Stimulated activated CD4-positive, alpha-beta T cell treated with anti-CD3 and anti-CD28 coated beads, Interleukin-1b, Interleukin-23, amount 100 ng/mL, for 1 hour (primary cell): ENCODE results near the gene OLFM1.
"Not testable (repeated sequence)": the region's sequence is repeated elsewhere in the genome, so short reads cannot be mapped to it uniquely, and the experiment has no call there.

Experiments
- DNase-seq, 2 donors: peaks; one replicate each; pipeline ENCODE4 v3.0.0-alpha.2; 2020; ENCODE audit warnings: low read depth in 2 of 2

The OLFM1 gene

DNA sequence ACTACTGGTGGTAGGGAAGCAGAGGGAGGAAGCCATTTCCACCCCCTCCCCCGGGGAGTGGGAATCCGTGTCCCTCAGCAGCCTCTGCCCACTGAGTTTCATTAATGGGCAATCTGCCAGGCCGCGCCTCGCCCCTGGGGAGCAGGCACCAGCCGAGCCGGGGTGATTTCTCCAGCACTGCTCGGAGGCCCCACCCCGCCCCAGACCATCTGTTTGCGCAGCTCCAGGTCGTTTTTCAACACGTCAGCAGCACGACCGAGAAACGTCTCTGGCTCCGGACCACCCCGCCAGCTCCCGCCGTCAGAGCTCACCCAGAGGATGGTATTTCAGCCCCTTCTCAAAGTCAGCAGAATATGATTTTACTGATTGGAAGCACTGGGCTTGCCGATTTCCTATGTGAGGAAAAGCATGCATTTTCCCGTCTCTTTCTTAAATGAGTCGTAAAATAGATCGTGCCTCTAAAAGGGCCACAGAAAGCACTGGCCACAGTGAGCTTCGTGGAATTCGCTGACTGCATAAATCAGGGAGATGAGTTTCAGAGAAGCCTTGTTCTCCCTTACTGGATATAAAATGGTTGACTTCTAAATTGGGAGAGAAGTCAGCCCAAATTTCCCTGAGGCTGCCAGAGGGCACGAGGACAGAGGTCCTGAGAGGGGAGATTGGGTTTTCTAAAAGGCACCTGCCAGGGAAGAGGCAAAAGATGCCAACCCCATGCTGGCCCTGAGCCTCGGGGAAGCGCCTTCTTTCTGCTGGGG lies 47.0 kb downstream of the OLFM1 start:
- no peak for DNase-seq

DNA sequence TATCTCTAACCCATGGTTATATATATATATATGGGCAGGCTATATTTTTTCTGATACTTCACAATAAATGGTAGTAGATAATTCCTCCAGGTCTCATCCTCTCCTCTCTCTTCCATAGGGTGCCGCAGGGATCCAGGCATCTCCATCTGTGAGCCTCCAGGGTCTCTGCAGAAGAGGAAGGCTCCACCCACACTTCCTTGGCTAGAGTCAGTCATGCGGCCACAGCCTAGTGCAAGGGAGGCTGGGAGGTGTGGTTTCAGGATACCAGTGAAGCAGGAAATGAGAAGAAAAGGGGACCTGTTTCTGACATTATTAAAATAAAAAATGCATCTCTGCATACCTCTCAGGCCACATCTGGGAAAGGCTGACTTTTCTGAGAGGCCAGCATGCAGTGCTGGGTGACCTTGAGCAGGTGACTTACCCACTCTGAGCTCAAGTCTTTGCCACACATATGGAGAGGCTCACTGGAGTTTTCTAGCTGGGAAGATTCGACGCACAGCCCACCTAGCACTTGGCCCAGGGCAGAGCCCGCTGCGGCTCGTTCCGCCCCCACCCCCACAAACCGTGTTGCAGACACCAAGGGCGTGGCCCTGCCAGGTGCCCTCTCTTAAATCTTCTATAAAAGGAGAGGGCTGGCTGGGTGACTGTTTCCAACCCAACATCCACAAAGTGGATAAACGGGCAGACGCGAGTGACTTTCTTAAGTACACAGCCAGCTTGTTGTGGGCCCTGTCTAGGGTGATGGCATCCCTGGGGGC lies 47.9 kb downstream of the OLFM1 start:
- no peak for DNase-seq

GRCh38 chr9:135135929-135136315 lies 48.5 kb downstream of the OLFM1 start:
- DNase-seq: no peak

DNA sequence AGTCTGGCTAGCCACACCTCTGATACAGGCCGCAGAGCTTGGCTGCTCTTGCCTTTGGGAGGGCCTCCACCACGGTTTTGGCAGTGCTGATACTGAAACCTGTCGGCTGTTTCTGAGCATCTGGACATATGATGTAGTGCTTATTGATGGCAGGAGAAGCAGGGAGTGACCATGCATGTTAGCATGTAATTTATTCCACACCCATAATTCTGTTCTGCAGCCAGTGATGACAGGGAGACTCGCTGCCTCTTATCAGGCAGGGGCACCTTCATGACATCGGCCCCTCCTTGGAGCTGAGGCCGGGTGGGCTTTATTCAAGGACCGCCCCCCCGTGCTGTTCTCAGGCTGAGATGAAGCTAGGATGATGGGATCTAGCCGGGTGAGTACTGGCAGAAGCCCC lies 49.0 kb downstream of the OLFM1 start:
- DNase-seq: no peak

DNA sequence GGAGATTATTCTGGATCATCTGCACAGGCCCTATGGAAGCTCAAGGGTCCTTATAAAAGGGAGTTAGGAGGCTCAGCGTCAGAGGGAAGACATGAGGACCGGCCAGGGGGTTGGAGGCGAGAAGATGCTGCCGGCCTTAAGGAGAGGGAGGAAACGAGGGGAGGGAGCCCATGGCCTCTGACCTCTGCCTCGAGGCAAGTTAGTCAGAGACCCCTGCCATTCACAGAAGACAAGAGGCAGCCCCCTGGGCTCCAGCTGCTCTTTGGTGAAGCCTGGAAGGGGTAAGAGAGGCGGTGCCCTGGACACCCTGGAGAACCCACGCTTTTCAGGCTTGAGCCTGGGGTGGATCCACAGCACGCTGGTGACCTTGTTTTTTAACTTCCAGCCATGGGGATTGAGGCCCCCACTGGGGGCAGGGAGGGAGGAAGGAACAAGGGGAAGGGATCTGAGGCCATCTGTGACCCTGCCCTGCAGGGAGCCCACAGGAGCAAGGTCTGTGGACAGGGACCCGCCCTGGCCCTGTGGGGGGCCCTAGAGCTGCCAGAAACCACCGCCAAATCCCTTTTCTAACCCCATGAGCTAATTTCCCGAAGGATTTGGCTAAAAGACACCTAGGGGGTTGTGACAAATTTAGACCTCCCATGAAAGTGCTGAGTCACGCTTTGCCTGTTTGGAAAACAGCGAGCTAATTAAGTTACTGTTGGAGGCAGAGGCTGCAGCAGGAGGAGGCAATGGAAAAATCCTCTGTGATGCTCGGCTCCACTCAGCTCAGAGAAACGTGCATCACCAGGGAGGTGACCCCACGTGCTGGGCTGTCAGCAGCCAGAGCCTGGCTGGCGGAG lies 49.7 kb downstream of the OLFM1 start:
- no peak for DNase-seq

- no peak for DNase-seq
These were observed 50.8 kb downstream of the OLFM1 start for GRCh38 chr9:135138078-135138855.

DNA sequence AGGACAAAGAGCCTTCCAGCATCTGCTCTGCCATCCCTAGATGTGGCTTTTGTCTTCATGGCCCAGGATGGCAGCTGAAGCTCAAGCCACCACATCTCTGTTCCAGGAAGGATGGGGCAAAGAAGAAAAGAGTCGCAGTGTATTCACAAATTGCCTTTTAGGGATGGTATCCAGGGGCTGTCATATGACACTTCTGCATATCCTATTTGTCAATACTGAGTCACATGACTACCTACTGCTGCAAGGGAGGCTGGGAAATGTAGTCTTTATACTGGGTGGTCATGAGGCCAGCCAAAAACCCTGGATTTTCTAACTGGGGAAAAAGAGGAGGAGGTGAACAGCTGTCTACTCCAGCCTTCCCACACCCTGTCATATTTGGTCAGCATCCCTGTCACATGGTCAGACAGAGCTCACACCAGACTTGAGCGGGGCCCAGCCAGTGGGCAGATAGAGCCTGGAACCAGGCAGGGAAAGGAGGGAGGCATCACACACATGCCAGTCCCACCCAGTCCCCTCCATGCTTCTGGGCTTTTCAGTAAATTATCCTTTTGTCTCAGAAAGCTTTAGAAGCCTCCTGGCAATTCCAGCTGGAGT lies 52.0 kb downstream of the OLFM1 start:
- DNase-seq: no peak

GRCh38 chr9:135141183-135141774 lies 53.8 kb downstream of the OLFM1 start:
- DNase-seq: no peak

- no peak for DNase-seq
These were observed 57.2 kb downstream of the OLFM1 start for GRCh38 chr9:135144581-135145170.

DNA sequence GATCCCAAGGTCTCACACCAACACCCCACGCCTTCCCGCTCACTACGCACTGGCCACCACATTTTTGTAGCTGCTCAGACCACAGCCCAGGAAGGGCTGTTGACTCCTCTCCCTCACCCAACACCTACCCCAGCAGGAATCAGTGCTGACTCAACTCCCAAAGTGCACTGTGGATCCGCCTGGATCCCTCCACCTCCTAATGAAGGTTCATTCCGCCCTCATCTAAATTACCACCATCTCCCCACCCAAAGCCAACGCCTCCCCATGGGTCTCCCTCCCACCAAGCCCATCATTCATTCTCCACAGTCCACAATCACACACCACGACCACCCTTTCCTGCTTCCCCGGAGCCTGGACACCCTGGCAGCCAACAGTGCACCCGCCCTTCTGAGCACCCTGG lies 57.8 kb downstream of the OLFM1 start:
- no peak for DNase-seq

- DNase-seq: no peak
These were observed 58.8 kb downstream of the OLFM1 start for GRCh38 chr9:135146241-135146640.

GRCh38 chr9:135146766-135147473 lies 59.5 kb downstream of the OLFM1 start:
- DNase-seq: no peak

DNA sequence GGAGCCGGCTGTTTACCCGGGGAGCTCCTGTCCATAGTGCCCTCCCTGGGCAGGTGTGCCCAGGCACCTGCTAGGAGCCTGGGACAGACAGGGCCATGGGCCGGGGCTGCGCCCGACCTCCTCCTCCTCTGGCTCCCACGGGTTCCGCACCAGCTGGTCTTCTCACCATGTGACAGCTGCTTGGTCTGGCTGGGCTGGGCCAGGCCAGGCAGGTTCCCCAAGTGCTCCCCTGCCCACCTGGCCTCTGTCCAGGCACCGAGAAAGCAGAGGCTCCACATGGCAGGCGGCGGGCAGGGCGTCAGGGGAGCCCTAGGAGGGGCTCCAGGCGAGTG lies 60.0 kb downstream of the OLFM1 start:
- DNase-seq: no peak

DNA sequence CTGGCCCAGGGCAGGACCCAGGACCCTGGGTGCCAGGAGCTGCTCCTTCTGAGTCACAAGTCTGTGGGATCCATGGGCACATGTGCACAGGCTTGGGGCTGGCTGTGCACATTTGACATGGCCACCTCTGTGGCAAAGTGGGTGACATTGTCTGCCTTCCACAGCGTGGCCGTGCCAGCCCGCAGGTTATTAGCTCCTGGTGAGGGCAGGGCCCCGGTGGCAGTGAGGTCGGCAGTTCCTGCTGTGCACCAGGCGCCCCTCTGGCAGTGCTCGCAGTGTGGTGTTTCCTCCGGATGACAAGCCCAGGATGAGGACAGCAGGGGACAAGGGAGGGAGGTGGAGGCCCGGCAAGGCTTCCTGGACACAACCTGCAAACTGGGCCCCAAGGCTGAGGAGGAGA lies 60.5 kb downstream of the OLFM1 start:
- DNase-seq: no peak

- DNase-seq: no peak
These were observed 60.9 kb downstream of the OLFM1 start for GRCh38 chr9:135148386-135148785.

DNA sequence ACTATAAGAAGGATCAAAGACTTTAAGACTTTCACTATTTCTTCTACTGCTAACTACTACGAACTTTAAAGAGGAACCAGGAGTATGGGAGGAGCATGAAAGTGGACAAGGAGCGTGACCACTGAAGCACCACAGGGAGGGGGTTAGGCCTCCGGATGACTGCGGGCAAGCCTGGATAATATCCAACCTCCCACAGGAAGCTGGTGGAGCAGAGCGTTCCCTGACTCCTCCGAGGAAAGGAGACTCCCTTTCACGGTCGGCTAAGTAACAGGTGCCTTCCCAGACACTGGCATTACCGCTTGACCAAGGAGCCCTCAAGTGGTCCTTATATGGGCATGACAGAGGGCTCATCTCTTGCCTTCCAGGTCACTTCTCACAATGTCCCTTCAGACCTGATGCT lies 62.4 kb downstream of the OLFM1 start:
- not testable (repeated sequence) for DNase-seq

DNA sequence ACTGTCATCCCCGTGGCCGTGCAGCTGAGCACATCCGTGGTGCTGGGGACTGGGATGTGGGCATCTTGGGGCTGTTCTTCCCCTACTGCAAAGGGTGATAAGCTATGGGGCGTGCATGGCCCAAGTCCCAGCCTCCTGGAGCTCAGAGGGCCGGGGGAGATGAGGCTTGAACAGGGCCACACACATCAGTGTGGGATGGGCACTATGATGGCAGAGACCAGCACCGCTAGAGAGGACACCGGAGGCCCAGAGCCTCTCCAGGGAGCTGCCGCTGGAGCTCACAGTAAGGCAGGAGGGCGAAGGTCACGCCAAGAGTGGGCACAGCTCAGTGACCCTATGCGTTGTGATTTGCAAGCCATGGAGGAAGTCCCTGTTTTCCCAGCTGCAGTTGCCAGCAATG lies 63.5 kb downstream of the OLFM1 start:
- DNase-seq: no peak

DNA sequence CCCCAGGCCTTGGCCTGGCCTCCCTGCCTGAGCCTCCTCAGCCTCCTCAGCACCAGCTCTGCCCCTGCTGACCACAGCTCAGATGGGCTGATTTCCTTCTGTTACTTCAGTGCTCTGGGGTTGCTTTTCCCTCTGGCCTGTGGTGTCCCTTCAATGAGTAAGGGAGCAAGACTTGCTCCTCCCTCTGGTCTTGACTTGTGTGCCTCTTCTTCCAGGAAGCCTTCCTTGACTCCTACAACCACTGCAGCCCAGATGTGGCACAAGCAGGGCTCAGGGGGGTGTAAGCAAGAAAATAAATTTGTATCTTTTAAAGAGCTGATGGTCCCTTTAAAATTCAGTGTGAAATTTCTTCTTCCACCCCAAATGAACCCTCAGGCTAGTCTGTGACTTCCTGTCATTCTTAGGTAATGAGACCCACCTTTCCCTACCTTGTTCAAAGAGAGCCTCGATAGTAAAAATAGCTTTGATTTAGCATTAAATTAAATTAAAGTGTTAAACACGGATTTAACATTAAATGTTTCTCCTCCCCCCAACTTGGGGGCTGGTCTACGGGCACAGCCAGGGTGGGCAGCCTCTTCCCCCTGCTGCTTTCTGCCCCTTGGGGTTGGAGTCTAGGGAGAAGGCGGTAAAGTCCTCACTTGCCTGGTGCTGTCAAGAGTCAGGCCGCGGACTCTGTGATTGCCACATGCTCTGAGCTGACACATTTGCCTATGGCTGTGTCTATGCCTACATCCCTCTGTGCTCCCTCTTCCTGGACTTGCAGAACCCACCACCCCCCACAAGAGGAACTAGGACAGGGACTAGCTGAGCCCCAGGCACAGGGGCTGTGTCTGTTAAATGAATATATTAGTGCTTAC lies 64.5 kb downstream of the OLFM1 start:
- no peak for DNase-seq
